ENCODE measurements around the gene LDLRAD2. TPM values are rescaled to one million over a fixed set of nuclear protein-coding genes. Genes with fewer than 3 reads are reported as not detected.
A peak's percentile ranks its signal among the peaks of the same experiment; 100 is the strongest.
"Not testable (repeated sequence)": the region's sequence is repeated elsewhere in the genome, so short reads cannot be mapped to it uniquely, and the experiment has no call there.

The LDLRAD2 gene
- total RNA-seq, 2 donors from 2014 or later: not detected

DNA sequence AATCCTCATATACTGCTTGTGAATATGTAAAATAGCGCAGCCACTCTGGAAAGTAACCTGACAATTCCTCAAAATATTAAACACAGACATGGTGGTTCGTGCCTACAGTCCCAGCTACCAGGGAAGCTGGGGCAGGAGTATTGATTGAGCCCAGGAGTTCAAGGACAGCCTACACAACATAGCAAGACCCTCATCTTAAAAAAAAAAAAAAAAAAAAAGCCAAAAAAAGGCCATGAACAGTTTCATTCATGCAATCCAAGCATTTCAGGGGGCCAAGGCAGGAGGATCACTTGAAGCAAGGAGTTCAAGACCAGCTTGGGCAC is 33.7 kb upstream of the LDLRAD2 start:
- H3K27ac Mint-ChIP-seq: peak overlapping the region; percentile 97
- H3K27me3 Mint-ChIP-seq: no peaks in the 10 kb centered on the region
- no peaks in the 10 kb centered on the region for H3K9me3 Mint-ChIP-seq
- H3K4me3 Mint-ChIP-seq: peak overlapping the region; percentile 86
- peaks cover 36% of the 10 kb centered on the region for H3K4me1 Mint-ChIP-seq
- no peak for ATAC-seq (replicated peaks)
- H3K36me3 Mint-ChIP-seq (ENCODE audit: low read depth): peaks cover 70% of the 10 kb centered on the region

DNA sequence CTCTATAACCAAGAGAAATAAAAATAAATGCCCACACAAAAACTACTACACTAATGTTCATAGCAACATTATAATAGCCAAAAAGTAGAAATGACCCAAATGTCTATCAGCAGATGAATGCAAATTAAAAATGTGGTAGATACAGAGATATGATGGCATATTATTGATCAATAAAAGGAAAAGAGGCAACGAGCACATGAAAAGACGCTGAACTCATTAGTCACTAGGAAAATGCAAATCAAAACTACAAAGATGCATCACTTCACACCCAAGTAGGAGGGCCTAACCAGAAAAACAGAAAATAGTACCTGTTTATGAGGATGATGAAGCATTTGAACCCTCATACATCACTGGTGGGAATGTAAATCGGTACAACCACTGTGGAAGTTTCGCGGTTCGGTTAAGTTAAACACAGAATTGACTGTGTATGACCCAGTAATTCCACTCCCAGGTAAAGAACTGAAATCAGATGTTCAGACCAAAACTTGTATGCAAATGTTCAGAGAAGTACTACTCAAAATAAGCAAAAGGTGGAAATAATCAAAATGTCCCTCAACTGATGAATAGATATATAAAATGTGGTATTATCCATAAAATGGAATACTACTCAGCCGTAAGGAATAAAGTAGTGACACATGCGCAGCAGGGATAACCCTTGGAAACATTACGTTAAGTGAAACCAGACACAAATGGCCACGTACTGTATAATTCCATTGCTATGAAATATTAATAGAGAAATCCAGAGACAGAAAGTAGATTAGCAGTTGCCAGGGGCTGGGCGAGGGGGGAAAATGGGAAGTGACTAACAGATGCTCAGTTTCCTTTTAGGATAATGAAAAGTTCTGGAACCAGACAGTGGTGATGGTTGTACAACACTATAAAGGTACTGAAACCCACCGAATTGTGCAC is 32.2 kb upstream of the LDLRAD2 start:
- Mint-ChIP-seq H3K27me3 (no peaks in the 10 kb centered on the region), H3K27ac (peak overlapping the region; percentile 97), H3K36me3 (ENCODE audit: low read depth) (peaks cover 69% of the 10 kb centered on the region), H3K4me3 (peak overlapping the region; percentile 86), H3K4me1 (peaks cover 31% of the 10 kb centered on the region), H3K9me3 (no peaks in the 10 kb centered on the region)
- peak; percentile 65 for ATAC-seq (replicated peaks)

DNA sequence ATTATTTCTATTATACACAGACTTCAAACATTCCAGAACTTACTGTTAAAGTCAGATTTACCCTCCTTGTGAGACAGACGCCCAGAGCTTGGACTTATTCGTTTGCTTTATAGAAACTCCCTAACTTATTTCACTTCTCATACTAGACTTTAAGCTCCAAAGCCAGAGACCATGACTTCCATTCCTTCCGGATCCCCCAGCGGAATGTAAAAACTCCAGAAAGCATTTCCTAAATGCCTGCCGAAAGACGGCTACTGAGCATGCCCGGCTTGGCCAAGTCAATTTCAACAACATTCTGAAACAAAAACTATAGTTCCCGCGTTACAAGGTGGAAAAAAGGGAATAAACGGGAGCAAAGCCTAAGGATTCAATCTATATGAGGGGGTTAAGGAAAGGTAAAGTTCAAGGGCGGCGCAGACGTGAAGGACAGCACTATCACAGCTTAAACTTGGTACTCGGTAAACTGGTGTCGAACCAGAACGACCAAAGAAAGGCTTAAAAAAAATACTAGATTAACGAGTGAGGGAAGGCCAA is 30.2 kb upstream of the LDLRAD2 start:
- peak overlapping the region; percentile 94 for H3K4me3 Mint-ChIP-seq
- no peaks in the 10 kb centered on the region for H3K9me3 Mint-ChIP-seq
- peaks cover 23% of the 10 kb centered on the region for H3K4me1 Mint-ChIP-seq
- H3K27ac Mint-ChIP-seq: peak overlapping the region; percentile 98
- H3K27me3 Mint-ChIP-seq: no peaks in the 10 kb centered on the region
- peak; percentile 23 for ATAC-seq (replicated peaks)
- peaks cover 55% of the 10 kb centered on the region for H3K36me3 Mint-ChIP-seq (ENCODE audit: low read depth)

DNA sequence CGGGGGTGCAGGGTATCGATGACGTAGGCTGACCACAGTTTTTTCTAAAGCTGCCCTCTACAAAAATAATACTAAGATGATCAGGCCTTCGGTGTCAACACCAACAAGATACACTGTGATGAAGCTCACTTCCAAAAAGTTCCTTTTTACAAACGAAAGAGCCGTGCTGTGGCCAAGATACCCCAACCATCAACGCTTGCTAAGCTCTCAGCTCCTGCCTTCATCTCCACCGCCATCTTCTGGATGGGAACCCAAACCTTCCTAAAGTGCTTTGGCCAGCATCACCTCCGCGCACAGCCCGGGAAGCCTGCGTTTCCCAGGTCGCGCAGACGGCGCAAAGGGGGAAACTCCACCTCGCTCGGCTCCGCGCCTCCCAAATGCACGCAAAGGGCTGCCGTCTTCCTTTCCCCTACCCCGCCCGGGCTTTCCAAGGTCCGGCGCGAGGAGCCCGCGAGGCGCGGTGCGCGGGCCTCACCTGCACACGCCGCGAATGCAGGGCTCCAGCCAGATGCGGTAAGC is 29.7 kb upstream of the LDLRAD2 start:
- no peaks in the 10 kb centered on the region for H3K9me3 Mint-ChIP-seq
- H3K4me1 Mint-ChIP-seq: peaks cover 20% of the 10 kb centered on the region
- peak overlapping the region; percentile 94 for H3K4me3 Mint-ChIP-seq
- peak; percentile 13 for ATAC-seq (replicated peaks)
- H3K27me3 Mint-ChIP-seq: no peaks in the 10 kb centered on the region
- peaks cover 49% of the 10 kb centered on the region for H3K36me3 Mint-ChIP-seq (ENCODE audit: low read depth)
- H3K27ac Mint-ChIP-seq: peak overlapping the region; percentile 98

DNA sequence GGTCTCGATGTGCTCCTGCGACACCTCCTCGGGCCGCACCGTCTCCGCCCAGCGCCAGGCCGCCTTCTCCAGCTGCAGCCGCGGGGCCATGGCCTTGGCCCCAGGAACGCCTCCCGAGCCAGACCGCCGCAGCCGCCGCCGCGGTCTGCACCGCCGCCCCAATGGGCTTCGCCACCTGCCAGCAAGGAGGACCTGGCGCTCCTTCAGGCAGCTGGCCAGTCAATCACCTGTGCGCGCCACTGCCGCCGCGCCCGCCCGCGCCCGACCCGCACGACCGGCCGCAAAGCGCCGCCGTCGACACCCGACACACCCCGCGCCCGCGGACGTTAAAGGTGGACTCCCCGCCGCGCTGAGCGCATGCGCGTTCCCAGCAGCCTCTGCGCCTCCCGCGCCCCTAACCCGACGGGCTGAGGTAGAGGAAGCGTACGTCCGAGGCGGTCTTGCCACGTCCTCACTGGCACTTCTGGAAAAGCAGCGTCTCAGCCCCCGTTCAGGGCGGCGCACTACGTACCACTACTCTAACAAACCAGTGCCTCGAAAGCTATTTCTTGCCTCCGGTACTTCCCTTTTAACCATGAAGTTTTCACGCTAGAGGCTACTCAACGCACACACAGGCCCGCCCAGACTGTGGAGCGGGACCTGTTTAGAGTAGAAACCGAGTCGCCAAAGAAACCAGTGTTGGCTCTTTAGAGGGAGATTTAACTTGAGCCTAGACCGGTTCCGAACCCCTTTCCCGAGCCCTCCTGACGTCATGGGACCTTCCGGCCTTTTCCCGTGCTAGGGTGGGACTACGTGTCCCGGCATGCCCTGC is 29.0 kb upstream of the LDLRAD2 start, which contains the start of gene USP48:
TSS of gene USP48 (minus strand) at position 282 of the 811 bp plus-strand sequence. CDS start at position 90, 192 bp downstream.
- no peaks in the 10 kb centered on the region for H3K9me3 Mint-ChIP-seq
- peak within 1 kb of the TSS; percentile 98 for H3K27ac Mint-ChIP-seq
- no peaks in the 10 kb centered on the region for H3K27me3 Mint-ChIP-seq
- peak; percentile 73 for ATAC-seq (replicated peaks)
- H3K4me1 Mint-ChIP-seq: peaks cover 15% of the 10 kb centered on the region
- peak within 1 kb of the TSS; percentile 94 for H3K4me3 Mint-ChIP-seq
- peaks cover 43% of the 10 kb centered on the region for H3K36me3 Mint-ChIP-seq (ENCODE audit: low read depth)

DNA sequence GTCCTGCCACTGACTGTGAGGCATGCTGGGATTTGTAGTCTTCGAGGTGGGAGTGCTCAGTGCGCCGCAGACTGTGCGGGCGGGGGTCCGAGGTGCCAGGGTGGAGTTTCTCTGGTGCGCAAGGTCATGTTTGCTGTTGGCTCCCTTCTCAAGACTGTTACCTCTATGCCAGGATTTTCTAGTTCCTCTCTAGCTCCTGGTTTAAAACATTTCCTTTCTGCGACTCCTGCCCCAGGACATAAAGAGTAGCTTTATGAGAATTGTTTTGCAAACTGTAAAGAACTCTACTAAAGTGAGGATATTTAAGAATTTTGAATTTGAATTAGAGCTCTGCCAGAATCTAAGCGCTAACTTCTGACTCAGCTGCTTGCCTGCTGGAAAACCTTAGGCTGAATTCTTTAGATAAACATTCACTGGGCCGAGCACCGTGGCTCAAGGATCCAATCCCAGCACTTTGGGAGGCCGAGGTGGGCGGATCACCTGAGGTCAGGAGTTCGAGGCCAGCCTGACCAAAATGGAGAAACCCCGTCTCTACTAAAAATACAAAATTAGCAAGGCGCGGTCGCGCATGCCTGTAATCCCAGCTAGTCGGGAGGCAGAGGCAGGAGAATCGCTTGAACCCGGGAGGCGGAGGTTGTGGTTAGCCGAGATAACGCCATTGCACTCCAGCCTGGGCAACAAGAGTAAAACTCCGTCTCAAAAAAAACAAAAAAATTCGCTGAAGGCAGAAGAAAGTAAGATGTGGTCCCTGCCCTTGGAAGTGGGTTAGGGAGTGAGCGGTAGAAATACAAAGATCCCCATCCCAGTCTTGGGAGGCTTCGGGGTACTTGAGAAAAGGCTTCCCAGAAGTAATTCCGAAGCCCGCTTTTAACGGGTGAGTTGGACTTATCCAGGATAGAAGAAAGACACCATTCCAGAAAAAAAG is 28.1 kb upstream of the LDLRAD2 start:
- H3K36me3 Mint-ChIP-seq (ENCODE audit: low read depth): peaks cover 39% of the 10 kb centered on the region
- H3K4me3 Mint-ChIP-seq: peak overlapping the region; percentile 94
- no peaks in the 10 kb centered on the region for H3K27me3 Mint-ChIP-seq
- no peaks in the 10 kb centered on the region for H3K9me3 Mint-ChIP-seq
- no peak for ATAC-seq (replicated peaks)
- H3K4me1 Mint-ChIP-seq: peaks cover 12% of the 10 kb centered on the region
- H3K27ac Mint-ChIP-seq: peak overlapping the region; percentile 98

DNA sequence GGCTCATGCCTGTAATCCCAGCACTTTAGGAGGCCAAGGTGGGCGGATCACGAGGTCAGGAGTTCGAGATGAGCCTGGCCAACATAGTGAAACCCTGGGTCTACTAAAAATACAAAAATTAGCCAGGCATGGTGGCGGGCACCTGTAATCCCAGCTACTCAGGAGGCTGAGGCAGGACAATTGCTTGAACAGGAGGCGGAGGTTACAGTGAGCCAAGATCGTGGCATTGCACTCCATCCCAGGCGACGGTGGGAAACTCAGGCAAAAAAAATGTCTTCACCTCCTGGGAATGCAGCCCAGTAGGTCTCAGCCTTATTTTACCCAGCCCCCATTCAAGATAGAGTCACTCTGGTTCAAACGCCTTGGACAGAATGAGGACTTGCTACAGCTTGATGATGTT is 26.3 kb upstream of the LDLRAD2 start:
- not testable (repeated sequence) for H3K9me3 Mint-ChIP-seq; H3K4me1 Mint-ChIP-seq; H3K27me3 Mint-ChIP-seq; H3K27ac Mint-ChIP-seq; H3K4me3 Mint-ChIP-seq; ATAC-seq (replicated peaks)
- peaks cover 24% of the 10 kb centered on the region for H3K36me3 Mint-ChIP-seq (ENCODE audit: low read depth)

DNA sequence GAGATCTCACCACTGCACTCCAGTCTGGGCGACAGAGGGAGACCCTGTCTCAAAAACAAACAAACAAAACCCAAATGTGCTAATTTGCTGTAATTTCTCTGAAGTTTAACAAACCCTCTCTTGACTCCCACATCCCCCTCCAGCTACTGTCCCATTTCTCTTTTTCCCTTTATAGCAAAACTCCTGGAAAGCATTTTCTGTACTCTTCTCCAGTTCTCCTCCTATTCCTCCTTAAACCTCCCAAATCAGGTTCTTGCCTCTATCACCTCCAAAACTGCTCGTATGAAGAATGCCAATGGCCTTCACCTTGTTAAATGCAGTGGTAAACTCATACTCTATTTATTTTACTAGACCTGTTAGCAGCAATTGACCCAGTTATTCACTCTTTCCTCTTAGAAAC is 25.4 kb upstream of the LDLRAD2 start:
- no peaks in the 10 kb centered on the region for H3K9me3 Mint-ChIP-seq
- no peaks in the 10 kb centered on the region for H3K27me3 Mint-ChIP-seq
- peaks cover 19% of the 10 kb centered on the region for H3K36me3 Mint-ChIP-seq (ENCODE audit: low read depth)
- H3K4me3 Mint-ChIP-seq: no peak overlapping the region
- no peak for ATAC-seq (replicated peaks)
- no peak overlapping the region for H3K27ac Mint-ChIP-seq
- no peaks in the 10 kb centered on the region for H3K4me1 Mint-ChIP-seq

DNA sequence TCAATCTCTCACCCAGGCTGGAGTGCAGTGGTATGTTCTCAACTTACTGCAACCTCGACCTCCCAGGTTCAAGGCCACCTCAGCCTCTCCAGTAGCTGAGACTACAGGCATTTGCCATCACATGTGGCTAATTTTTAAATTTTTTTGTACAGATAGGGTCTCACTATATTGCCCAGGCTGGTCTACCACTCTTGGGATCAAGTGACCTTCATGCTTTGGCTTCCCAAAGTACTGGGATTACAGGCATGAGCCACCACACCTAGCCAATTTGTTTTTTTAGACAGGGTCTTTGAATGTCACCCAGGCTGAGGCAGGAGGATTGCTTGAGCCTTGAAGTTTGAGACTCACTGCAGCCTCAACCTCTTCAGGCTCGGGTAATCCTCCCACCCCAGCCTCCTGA is 19.0 kb upstream of the LDLRAD2 start:
- Mint-ChIP-seq H3K4me1 (no peaks in the 10 kb centered on the region), H3K4me3 (no peak overlapping the region), H3K9me3 (no peaks in the 10 kb centered on the region), H3K27me3 (no peaks in the 10 kb centered on the region), H3K36me3 (ENCODE audit: low read depth) (no peaks in the 10 kb centered on the region), H3K27ac (no peak overlapping the region)
- no peak for ATAC-seq (replicated peaks)

DNA sequence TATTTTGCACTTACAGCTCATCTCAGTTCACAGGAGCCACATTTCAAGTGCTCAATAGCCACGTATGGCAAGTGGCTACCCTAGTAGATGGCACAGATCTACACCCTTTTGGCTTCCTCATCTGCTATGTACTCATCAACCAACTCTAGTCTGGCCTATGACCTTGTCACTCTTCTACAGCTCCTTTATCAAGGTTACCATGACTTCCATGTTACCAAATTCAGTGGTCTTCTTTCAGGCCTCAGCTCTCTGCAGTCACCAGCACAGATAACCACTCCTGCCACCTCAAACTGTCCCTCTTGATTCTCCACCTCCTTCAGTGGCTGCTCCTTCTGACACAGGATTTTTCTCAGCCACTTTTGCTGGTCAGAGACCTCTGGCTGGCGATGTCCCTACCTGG is 17.4 kb upstream of the LDLRAD2 start:
- Mint-ChIP-seq H3K4me3 (no peak overlapping the region), H3K27ac (no peak overlapping the region), H3K27me3 (no peaks in the 10 kb centered on the region), H3K36me3 (ENCODE audit: low read depth) (no peaks in the 10 kb centered on the region), H3K9me3 (no peaks in the 10 kb centered on the region), H3K4me1 (no peaks in the 10 kb centered on the region)
- no peak for ATAC-seq (replicated peaks)

DNA sequence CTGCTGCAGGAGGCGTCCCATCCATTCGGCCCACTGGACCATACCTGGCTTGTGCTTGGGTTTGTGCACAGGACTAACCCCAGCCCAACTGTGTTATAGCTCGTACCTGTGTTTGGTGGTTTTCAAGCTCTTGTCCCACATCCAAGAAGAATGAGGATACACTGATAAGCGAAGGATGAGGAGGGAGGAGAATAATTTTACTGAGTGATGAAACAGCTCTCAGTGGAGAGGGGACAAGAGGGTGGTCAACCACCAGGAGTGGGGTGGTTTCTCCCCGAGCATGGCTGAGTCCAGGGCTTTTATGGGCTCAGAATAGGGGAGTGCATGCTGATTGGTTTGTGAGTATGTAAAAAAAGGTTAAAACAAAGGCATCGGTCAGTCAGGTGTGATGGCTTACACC is 17.0 kb upstream of the LDLRAD2 start:
- Mint-ChIP-seq H3K4me3 (no peak overlapping the region), H3K36me3 (ENCODE audit: low read depth) (no peaks in the 10 kb centered on the region), H3K4me1 (no peaks in the 10 kb centered on the region), H3K9me3 (no peaks in the 10 kb centered on the region), H3K27ac (no peak overlapping the region), H3K27me3 (no peaks in the 10 kb centered on the region)
- no peak for ATAC-seq (replicated peaks)

DNA sequence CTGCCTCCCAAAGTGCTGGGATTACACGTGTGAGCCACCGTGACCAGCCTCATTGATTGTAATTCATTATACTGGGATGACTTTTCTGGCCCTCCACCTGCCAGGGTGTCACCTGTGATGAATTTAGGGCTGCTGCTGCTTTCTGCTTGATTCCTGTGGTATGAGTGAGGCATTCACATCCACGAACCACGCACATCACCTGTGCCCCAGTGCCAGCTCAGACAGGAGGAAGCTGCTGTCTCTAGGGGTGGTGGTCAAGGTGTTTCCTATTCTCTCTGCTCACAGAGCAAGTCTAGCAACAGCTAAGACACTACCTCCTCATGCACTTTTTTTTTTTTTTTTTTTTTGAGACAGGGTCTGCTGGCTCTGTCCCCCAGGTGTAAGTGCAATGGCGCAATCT is 12.3 kb upstream of the LDLRAD2 start:
- ATAC-seq (replicated peaks): no peak
- Mint-ChIP-seq H3K9me3 (no peaks in the 10 kb centered on the region), H3K36me3 (ENCODE audit: low read depth) (no peaks in the 10 kb centered on the region), H3K27me3 (peaks cover 3% of the 10 kb centered on the region), H3K27ac (no peak overlapping the region), H3K4me3 (no peak overlapping the region), H3K4me1 (no peaks in the 10 kb centered on the region)

DNA sequence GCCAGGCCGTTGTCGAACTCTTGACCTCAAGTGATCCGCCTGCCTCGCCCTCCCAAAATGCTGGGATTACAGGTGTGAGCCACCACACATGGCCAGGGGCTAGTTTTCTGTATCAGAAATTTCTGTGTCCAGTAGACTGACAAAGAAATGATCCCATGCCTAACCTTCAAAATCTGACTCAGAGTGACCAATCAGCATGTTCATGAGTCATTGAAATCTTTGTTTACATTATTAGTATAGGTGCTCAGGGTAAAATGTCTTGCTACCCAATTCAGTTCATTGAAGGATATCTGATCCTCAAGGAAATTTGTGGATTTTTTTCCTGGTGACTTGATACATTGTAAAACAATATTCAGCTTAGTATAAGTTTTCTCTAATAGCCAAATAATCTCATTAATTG is 11.0 kb upstream of the LDLRAD2 start:
- Mint-ChIP-seq H3K27ac (no peak overlapping the region), H3K4me3 (no peak overlapping the region), H3K9me3 (no peaks in the 10 kb centered on the region), H3K4me1 (no peaks in the 10 kb centered on the region), H3K36me3 (ENCODE audit: low read depth) (no peaks in the 10 kb centered on the region), H3K27me3 (peaks cover 3% of the 10 kb centered on the region)
- no peak for ATAC-seq (replicated peaks)

DNA sequence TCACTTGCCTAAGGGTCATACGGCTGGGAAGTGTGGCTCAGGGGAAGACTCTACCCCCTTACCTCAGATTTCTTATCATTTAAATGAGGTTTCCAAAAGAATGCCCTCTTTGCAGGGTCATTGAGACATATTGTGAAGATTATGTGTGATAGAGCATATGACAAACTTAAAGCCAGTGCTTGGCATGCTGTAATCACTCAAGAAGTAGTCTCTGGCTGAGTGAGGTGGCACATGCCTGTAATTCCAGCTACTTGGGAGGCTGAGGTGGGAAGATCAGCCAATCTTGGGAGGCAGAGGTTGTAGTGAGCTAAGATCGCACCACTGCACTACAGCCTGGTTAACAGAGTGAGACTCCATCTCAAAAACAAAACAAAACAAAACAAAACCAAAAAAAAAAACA is 7.5 kb upstream of the LDLRAD2 start:
- no peak overlapping the region for H3K27ac Mint-ChIP-seq
- no peak overlapping the region for H3K4me3 Mint-ChIP-seq
- H3K4me1 Mint-ChIP-seq: no peaks in the 10 kb centered on the region
- no peaks in the 10 kb centered on the region for H3K36me3 Mint-ChIP-seq (ENCODE audit: low read depth)
- no peaks in the 10 kb centered on the region for H3K9me3 Mint-ChIP-seq
- ATAC-seq (replicated peaks): no peak
- peaks cover 3% of the 10 kb centered on the region for H3K27me3 Mint-ChIP-seq

All from activated T-helper 17 cell treated with anti-CD3 and anti-CD28 coated beads, Interleukin-2, amount 50 U/mL, for 72 hours (primary cell).